Cardiac septum (tissue), 1 donor: Measurements from ENCODE around the gene SCUBE2. TPM values are rescaled to one million over a fixed set of nuclear protein-coding genes. Genes with fewer than 3 reads are reported as not detected.
"Not testable (repeated sequence)": the region's sequence is repeated elsewhere in the genome, so short reads cannot be mapped to it uniquely, and the experiment has no call there.

Experiments
- DNase-seq: peaks from one replicate; pipeline ENCODE4 v3.0.0-alpha.2; 2020; ENCODE audit warnings: low spot score
- intact Hi-C: fragments of 100-400 bp; cut with DNase I; formaldehyde crosslinking; loops from one replicate; pipeline ENCODE4 v1.14.0; 2022
- total RNA-seq: library from RNA; stranded (reverse); fragmentation: NEBNext Ultra II Directional; extraction: Animal tissue kit (Norgen Biotek cat#: 25700); gene quantifications from one replicate; pipeline ENCODE4 v1.2.1, GENCODE V29; 2021
- donor health status: DM: no; HTN: no; CAD: no.

SCUBE2 gene
- total RNA-seq, 1 donor from 2014 or later: 3.9 TPM

DNA sequence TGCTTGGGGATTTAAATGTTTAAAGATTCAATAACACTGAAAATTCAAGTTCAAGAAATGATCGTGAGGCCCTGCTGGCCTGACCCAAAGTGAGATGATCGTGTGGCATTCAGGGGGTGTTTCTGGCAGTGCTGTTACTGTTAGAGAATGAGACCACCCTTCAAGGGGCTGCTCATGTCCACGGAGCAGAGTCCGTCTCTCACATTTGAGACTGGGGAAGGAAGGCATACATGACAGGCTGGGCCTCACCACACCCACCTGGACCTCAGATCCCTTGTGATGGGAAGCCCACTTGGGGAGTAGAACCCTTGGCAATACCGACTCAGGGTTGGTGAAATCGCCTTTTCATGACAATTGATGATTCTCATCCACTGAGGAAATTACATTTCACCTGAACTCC, 71.5 kb downstream of the SCUBE2 start:
- DNase-seq: no peak
- intact Hi-C loops: loop anchor here (10.0 kb wide), 1 partner anchor 485 kb away; no protein-coding TSS in a partner anchor

DNA sequence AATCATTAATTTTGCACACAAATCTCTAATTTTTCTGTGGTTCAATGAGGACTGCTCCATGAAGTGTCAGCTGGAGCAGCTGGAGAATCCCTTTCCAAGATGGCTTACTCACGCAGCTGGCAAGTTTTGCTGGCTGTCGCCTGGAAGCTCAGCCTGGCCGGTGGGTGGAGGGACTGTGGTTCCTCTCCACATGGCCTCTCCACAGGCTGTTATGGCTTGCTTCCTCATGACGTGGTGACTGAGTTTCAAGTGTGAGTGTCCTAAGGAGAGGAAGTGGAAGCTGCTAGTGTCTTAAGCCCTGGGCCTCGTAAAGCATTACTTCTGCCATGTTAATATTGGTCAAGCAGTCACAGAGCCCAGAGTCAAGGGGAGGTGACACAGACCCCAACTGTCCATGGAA, 73.6 kb downstream of the SCUBE2 start:
- intact Hi-C loops: loop anchor here (2.0 to 10.0 kb wide), 2 partner anchors 121 to 487 kb away; no protein-coding TSS in a partner anchor

DNA sequence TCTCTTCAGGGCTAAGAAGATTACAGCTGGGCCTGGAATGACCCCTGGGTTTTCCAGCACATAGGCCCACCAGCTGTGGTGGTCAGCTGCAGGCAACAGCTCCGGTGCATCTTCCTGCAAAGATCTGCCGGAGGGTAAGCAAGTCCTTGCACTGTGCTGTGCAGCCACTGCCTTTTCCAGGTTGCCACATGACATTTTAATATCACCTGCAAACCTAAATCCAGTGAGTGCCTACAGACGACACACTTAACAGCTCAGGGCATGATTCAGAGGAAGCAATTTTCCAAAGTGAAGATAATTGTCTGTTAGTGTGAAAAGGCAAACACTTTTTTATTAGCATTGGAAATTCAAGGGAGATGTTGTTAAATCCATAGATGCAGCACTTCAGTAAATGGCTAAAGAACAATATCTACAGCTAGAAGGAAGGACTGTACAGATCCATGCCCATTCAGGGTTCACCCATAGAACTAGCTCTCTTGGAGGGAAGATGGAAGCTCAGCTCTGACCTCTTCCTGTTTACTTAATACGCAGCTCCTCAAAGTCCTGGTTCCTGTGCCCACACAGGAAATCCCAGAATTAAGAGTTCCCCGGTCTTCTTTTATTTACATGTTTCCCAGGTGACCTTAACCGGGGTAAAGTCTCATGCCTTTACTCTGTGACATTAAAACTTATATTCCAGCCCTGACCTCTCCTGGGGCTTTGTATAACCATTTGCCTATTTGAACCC, 74.3 kb downstream of the SCUBE2 start:
- DNase-seq: no peak
- intact Hi-C loops: loop anchor here (2.0 to 10.0 kb wide), 2 partner anchors 122 to 488 kb away; no protein-coding TSS in a partner anchor

More for the DNA sequence above, 73.6 kb downstream of the SCUBE2 start:
- peak; percentile 82 for DNase-seq

DNA sequence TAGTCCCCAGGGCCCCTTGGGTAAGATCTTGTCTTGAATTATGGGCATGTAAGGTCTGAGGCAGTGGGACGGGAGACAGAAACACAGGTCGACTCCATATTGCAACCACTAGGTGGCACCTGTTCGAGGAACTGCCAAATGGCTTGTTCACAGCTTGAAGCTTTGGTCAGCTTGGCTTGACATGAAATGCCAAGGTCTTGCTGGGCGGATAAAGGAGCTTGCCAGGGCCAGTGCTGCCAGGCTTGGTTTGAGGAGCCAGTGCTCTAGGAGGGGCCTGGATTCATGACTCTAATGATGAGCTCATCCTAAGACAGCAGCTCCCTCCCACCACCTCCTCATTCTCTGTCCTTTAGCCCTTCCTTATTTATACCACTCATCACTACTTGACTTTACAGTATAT, 75.7 kb downstream of the SCUBE2 start:
- DNase-seq: no peak
- intact Hi-C loops: loop anchor here (2.0 to 10.0 kb wide), 2 partner anchors 123 to 489 kb away; no protein-coding TSS in a partner anchor

DNA sequence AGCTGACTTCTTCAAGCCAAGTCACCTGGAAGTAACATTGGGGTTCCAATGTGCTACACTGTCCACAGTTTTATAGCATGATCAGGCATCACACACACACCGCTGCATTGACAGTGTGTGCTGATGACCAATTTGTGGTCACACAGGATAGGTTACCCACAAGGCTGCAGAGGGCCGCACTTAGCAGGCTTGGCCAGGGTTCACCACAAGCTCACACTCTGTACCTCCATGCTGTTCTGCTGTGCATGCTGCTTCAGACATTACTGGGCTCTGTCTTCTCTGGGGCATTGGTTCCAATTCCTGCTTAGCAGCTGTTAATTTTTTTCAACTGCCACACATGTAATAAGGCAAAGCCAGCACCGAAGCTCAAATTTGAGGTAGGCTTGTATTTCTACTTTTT, 76.6 kb downstream of the SCUBE2 start:
- intact Hi-C loops: loop anchor here (10.0 kb wide), 1 partner anchor 490 kb away; no protein-coding TSS in a partner anchor
- DNase-seq: no peak

DNA sequence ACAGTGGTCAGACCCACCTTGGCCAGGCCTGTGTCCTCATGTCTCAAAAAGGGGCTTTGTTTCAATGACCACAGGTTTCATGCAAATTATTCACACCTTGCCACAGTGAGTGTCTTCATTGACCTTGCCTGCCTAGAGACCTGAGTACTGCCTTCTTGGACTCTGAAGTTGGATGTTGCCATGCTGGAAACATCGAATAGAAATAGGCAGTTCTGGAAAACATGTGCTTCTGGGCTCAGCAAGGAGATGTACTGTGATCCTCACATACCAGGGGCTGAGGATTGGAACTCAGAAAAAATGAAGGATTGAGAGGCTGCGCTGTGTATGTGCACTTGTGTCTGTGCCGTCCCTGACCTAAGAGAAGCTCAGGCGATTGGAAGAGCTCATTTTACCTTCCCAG, 78.0 kb downstream of the SCUBE2 start:
- DNase-seq: no peak
- intact Hi-C loops: loop anchor here (10.0 kb wide), 1 partner anchor 491 kb away; no protein-coding TSS in a partner anchor

DNA sequence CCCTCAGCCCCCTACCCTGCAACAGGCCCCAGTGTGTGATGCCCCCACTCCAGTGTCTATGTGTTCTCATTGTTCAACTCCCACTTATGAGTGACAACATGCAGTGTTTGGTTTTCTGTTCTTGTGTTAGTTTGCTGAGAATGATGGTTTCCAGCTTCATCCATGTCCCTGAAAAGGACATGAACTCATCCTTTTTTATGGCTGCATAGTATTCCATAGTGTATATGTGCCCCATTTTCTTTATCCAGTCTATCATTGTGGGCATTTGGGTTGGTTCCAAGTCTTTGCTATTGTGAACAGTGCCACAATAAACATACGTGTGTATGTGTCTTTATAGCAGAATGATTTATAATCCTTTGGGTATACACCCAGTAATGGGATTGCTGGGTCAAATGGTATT, 81.9 kb downstream of the SCUBE2 start:
- intact Hi-C loops: not testable (repeated sequence)

DNA sequence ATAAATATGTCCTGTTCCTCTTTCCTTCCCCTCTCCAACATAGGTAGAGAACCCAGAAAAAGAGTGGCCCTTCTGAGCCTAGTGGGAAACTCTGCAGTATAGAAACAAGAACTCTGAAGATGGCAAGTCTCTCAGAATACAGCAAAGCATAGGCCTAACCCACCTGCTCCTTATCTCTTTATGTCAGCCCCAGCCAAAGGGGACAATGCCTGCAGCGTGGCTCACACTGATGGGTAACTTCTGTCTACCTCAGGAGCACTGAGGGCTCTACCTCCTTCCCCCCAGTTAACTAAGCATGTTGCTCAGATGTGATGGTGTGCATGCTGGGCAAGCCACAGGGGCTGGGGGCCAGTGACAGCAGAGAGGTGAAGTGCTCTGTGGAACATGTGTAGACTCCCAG, 82.7 kb downstream of the SCUBE2 start:
- intact Hi-C loops: no loop called here
- no peak for DNase-seq

More for the DNA sequence above, 81.9 kb downstream of the SCUBE2 start:
- not testable (repeated sequence) for DNase-seq

DNA sequence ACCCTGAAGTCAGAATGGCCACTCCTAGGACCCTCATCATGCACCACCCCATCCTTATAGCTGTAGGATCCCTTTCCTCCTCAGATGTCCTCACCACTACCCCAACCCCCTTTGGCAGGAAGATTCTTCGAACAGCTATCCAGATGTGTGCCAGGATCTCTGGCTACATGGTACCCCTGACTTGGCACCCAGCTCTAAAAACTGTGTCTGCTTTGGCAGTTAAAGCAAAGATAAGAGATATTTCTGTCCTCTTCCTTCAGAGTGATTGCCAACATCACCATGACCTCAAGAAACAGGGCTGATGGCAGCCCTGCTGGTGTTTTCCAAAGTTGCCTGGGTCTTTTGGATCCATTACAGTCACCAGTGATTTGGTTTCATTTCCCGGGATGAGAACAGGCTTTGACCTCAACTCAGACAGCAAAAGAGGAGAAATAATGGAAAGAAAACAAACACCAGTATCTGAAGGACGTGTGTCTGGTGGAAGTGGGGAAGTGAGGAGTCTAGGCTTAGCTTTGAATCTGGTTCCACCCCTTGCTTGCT, 83.3 kb downstream of the SCUBE2 start:
- intact Hi-C loops: no loop called here
- DNase-seq: no peak

DNA sequence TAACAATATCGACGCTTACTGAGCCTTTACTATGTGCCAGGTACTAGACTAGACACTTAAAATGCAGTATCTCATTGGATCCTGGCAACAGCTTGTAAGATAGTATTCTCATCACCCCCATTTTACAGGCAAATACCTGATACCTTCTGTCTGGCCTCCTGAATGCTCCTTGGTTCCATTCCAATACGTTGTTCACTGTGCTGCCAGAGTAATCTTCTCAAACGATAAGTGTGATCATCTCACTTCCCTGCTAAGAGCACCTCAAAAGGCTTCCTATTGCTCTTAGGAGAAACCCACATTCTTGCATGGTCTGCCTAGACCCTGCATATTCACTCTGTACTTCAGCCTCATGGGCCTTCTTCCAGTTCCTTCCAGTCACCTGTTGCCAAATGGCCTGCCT, 86.3 kb downstream of the SCUBE2 start:
- intact Hi-C loops: no loop called here

DNA sequence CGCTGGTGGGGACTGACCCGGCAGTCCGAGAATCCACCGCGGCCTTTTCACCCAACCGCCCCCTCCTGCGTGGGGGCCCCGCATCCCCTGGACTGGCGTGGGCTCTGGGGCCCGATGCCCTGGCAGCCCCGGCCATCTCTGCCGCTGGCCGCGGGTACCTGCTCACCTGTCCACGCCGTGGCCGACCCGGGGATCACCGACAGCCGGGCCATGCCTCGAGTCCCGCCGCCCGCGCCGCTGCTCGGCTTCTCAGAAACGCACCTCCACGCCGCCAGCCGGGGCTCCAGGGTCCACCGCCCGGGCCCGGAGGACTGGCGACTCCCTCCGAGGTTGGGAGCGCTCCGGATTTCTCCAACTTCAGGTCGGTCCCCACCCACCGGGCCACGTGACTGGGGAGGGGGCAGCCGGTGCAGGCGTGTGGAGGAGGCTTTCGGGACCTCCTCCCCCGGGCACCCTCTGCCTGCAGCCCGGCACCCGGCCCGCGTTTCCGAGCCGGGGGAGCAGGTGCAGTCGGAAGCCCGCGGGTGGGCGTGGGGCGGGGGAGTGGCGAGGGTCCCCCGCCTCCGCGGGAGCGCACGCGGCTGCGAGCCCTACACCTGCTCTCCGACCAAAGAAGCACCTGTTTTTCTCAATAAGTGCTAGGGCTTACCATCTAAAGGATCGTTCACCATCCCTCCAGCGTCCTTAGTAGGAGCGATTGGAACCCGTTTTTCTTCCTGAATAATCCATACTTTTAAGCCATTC, 87.0 kb downstream of the SCUBE2 start:
- no peak for DNase-seq
- intact Hi-C loops: no loop called here

More for the DNA sequence above, 86.3 kb downstream of the SCUBE2 start:
- no peak for DNase-seq

DNA sequence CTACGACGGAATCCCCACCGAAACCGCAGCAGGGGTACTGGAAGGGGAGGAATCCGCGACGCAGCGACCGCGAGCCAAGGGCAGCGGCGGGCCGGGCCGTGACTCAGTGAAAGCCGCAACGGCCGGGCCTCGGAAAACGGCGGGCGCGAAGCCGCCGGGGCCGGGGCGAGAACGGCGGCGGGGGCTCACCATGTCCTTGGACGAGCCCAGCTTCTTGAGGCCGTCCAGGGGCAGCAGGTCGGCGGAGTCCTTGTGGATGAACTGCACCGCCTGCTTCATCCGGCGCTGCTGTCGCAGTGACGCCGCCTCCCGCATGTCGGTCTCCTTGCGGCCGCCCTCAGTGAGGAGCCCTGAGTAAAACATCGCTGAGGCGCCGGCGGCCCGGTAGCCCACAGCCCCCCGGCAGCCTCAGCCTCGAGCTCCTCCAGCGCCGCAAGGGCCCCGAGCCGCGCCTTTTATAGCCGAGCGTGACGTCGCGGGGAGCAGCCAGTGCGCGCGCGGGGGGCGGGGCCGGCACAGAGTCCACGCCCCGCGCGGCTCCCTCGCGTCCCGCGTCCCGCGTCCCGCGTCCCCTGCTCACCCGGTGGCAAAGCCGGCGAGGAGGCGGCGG, 87.7 kb downstream of the SCUBE2 start, which contains the start of gene NRIP3:
Gene NRIP3 (minus strand): TSS at position 429 of the 610 bp plus-strand sequence. CDS start 66 bp downstream, at position 363.
- peak; percentile 89 for DNase-seq
- intact Hi-C loops: no loop called here

DNA sequence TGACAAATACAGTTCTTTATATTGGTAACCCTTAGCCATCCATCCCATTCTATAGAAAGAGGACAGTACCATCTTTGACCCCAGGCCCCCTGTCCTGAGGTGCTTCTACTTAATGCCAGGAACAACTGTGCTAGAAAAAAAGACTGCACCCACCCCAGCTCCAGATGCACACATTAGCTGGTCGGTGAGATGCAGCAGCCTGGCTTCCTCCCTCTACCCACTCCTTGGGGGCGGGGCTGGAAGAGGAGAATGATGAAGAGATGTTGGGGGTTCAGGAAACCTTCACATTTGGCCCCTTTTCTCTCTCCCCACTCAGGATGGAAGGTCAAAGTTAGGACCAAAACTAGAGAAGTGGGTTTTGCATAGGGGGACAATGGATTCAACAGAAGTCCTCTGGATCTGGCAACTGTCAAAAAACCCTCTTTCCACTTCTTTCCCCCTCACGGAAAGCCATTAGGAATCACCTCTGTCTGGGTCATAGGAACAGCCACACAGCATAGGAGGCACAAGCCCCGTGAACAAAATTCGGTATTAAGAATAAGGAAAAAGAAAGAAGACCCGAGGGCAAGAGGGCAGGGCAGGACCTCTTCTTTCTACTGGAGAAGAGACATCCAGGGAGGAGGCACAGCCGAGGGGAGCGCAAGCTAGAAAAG, 88.4 kb downstream of the SCUBE2 start:
- intact Hi-C loops: no loop called here
- DNase-seq: no peak

DNA sequence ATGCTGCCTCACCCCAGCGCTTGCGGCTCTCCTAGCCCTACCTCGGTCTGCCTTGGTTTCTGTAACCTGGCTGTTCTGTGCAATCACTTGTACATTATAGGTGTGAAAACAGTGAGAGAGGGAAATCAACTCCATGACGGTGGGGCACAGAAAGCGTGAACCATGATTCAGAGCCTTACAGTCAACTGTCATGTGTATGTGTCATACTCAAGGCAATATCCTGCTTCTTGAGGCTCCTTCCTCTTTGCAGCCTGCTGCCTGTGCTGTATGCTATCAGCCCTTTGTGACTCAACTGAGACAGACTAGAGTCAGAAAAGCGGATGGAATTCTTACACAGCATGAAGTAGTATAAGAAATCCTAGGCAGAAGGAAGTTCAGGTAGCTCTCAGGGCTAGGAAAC, 89.7 kb downstream of the SCUBE2 start:
- no peak for DNase-seq
- intact Hi-C loops: no loop called here

DNA sequence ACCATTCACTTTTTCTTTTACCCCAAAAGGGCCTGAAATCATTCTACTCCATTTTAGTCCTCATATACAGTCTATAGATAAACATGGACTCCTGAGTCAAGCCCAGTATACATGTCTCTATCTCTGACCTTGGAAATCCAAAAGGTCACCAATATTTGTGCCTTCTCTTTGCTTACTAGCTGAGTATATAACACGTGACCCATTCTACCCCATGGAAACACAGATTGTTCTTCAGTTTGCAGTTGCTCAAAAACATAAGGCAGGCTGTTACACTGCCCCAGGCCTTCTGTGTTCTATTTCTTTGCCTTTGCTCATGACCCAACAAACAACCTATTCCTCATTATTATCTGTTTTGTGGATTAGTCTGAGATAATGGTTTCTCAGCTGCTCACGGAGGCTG, 93.4 kb downstream of the SCUBE2 start:
- no peak for DNase-seq
- intact Hi-C loops: no loop called here

DNA sequence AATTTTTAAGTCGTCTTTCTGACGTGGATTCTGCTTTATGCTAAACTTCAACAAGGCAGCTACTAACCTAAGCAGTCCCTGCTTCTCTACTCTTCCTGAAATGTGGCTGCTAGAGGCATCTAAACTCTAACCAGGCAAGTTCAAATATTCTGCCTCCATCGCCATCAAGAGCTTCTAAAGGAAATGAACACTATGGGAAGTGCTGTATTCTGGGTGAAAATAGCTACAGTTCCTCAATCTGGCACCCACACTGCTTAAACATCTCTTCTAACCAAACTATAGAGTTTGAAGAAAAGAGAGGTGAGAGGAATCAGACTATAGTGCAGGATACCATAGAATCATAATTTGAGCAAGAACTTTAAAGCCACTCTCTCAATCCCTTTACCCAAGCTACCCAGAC, 93.9 kb downstream of the SCUBE2 start:
- intact Hi-C loops: no loop called here
- no peak for DNase-seq

DNA sequence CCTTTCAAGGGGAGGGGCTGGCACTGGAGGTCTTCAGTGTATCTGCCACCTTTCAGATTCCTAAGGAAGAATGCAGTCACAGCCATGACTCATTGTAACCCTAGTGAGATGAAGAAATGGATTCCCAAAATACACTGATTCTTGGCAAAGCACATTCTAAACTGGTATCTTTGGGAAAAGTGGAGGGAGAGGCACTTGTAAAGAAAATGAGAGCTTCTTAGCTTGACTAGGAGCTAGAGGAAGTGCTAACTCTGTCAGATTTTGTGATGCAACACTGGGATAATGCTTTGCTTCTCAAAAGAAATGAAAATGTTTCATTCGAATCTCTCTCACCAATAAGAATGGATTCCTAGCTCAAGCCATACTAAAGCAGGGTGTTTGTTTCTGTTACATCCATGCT, 101.9 kb downstream of the SCUBE2 start:
- no peak for DNase-seq

DNA sequence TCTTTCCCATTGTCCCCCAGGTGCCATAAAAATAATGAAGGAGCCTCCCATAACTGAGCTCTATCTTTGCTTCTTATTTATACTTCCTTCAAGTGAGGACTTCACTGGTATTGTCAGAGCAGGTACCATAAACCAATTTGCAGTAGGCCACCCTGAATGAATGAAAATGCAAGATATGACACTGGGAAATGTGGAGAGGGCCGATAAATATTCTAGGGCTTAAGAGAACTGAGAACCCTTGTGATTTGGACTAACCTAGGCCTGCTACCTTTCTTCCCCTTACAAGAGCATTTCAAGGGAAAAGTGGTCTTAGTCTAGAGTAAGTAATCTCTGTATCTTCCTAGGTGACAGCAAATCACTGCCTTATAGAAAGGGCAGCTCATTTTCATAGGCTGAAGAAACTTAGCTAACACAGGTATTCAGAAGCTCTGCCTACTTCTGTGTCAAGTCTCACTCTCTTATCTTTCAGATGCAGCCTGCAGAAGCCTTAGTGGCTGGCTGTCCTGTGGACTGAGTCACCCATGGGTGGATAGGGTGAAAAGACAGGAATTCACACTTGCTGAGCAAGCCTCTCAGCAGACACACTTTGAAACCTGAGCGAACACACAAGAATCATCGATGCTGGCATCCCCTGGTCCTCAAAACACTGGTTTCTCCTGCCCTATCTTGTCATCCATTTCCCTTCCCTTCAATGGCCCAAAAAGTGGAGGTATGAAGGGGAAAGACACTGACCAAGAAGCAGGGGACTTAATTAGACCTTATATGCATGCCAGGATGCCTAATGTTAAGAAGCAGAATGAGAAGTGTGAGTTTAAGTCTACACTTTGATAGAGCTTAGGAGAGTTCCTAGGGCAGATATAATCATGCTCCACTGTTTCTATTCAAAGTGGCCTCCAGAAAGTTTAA, 102.8 kb downstream of the SCUBE2 start:
- no peak for DNase-seq
- intact Hi-C loops: no loop called here

More for the DNA sequence above, 101.9 kb downstream of the SCUBE2 start:
- intact Hi-C loops: no loop called here
